SW 1271 (cell line): ENCODE results near the gene COMMD3.

Experiments used
- DNase-seq, 2 experiments: peaks; one replicate each; lab custom pipeline; 2025; lab: John Stamatoyannopoulos, UW

COMMD3 gene

DNA sequence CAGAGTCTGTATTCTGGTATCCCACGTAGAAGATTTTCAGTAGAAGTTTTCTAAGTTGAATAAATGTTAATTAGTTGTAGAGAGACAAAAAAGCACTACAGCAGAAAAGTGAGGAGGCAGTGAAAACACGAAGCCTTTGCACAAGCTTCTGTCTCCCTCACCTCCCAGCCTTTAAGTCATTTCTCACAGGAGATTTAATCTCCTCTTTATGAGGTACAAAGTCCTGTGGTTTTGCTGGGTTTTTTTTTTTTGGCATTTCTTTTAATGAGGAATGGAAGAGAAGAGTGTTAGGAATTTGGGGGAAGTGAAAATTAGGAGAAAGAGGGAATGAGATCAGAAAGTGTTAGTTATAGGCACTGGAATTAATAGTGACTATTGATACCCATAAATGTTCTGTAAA, 50.6 kb downstream of the COMMD3 start:
- DNase-seq = no peak

DNA sequence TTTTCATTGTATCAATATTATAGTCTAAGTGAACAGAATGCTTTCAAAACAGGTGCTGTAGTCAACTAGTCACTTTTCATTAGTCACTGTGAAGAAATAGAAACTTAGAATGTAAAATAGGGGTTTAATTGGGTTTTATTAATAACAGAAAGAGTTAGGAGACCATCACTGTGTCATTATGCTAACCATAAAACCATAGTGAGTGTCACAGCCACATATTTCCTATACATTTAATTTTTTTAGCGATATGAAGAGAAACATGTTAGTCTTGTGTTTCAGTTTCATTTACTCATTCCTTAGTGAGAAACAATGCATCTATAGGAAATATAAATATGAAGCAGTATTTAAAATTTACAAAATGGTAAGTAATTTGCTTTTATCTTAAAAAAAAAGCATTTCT, 51.3 kb downstream of the COMMD3 start:
- DNase-seq = no peak

DNA sequence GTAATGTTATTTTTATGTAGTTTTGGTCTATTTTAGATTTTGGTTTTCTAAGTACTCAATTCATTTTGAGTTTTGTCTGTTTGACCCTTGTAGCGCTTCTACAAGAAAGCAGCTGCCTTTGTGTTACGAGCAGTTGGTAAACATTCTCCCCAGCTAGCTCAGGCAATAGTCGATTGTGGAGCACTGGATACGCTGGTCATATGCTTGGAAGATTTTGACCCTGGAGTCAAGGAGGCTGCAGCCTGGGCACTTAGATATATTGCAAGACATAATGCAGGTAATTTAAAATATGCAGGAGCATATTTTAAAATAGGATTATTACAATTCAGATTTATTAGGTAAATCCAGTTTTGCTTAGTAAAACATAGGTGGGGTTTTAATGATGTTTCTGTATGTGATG, 52.2 kb downstream of the COMMD3 start:
- no peak for DNase-seq

DNA sequence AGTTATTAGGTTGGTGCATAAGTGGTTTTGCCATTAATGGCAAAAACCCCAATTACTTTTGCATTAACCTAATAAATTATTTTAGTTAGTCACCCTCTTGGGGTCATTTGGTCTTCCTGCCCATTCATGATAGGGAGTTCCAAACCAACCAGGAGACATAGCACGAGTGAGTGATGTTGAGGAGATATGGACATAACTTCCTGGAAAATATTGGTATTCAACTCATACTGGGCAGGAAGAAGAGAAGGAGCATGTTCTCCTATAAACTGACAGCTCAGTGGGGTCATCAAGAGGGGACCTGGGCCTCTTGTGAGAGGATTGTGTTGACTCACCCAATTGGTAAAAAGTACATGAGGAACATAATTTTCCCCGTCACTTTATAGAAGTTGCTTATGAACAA, 52.8 kb downstream of the COMMD3 start:
- DNase-seq = no peak

DNA sequence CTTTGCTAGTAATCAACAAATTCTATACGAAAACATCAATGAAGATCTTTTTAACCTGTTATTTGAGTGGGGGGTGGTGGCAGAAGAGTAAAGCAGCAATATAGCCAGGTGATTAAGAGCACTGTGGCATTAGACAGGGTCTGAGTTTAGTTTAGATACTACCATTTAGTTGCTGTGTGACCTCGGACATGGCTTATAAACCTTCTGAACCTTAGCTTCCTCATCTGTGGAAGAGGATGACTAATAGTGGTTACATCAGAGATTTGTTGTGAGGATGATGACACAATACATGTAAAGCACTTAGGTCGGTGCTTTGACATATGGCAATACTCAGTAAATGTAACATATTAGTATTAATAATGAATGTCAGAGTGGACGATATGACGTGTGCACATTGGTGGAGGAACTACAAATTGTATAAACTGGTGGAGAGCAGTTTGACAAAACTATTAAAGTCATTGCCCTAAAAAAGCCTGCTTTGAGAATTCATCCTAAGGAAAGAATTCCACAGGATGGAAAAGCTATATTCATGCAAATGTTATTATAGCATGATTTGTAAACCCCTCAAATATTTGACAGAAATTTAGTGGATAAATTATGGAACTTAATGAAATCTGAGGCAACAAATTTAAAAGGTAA, 53.4 kb downstream of the COMMD3 start:
- DNase-seq = no peak
